GM23248 (cell line): ENCODE measurements around the gene ASPSCR1.

Source experiments
- EZH2 ChIP-seq: fragments of 200-600 bp; sonication (generic); IDR thresholded peaks from 2 replicates; pipeline ENCODE4 v1.6.1; 2018; ENCODE audit warnings: antibody characterized with exemption, mild to moderate bottlenecking; ENCODE audit not compliant: insufficient read depth, poor library complexity, severe bottlenecking
- EZH2phosphoT487 ChIP-seq: fragments of 200-600 bp; sonication (generic); IDR thresholded peaks from 2 replicates; pipeline ENCODE4 v1.6.1; 2018; ENCODE audit warnings: antibody characterized with exemption, moderate library complexity, mild to moderate bottlenecking, low read depth; ENCODE audit not compliant: insufficient read depth

DNA sequence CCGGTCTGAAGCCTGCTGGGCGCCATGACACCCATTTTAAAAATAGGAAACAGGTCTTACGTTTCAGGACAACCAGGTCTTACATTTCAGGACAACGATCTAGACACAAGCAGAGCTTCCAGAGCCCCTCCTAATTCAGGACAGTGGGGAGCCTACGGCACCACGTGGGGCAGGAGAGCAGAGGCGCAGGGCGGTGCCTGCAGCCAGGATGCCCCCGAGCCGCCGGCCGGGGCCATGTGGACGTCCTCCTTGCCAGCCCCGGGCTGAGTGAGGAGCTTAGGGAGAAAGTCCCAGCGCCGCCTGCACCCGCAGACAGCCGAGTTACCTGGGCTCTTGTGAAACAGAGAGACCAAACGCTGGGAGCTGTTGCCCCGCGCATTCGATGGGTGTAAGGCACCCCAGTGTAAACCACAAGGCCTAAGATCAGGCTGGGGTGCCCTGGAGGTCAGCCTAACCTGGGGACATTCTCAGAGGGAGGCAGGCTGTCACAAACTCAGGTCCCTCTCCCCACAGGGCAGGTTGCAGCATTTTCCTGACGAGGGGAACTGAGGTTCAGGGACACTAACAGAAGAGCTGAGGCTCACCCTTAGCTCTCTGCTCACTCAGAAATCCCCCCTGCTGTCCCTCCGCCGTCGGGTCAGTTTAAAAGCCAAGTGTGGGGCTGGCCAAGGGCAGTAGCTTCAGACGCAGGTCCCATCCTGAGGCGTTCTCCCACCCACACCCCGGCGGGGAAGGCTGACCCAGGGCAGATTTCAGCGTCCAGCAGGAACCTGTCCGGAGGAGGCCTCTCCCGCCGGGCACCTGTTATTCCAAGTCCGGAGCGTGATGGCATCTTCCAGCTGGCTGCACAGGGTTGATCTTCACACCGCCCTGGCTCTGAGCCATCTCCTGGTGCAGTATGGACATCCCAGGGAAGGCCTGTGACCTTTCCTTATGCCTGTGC is 14.7 kb upstream of the ASPSCR1 start:
- TF ChIP-seq EZH2 = no peak
- no peak for TF ChIP-seq EZH2phosphoT487
